ENCODE measurements around the gene PUS3.

- TF ChIP-seq POLR2AphosphoS5 (IDR thresholded peaks at IDR 0.05; ENCODE audit: low read depth, low read length): no peak
- no peak for TF ChIP-seq POLR2A (IDR thresholded peaks at IDR 0.05; ENCODE audit: low read depth, low read length)
Observed at GRCh38 chr11:125902277-125902926, 604 bp downstream of the PUS3 start.

Measured in GM12892 (cell line).